Activated CD4-positive, alpha-beta T cell treated with anti-CD3 and anti-CD28 coated beads for 1 hour (primary cell): ENCODE data around the gene WDR37.

Source experiments
- DNase-seq: peaks from one replicate; pipeline ENCODE4 v3.0.0-alpha.2; 2020

The WDR37 gene

GRCh38 chr10:1130995-1131790 lies 75.0 kb downstream of the WDR37 start:
- no peak for DNase-seq

GRCh38 chr10:1132584-1132983 lies 76.4 kb downstream of the WDR37 start:
- DNase-seq, result no peak

GRCh38 chr10:1133495-1134045 lies 77.4 kb downstream of the WDR37 start:
- no peak for DNase-seq

GRCh38 chr10:1134156-1134555 lies 78.0 kb downstream of the WDR37 start:
- no peak for DNase-seq

GRCh38 chr10:1136268-1136667 lies 80.1 kb downstream of the WDR37 start:
- no peak for DNase-seq

GRCh38 chr10:1137499-1138163 lies 81.4 kb downstream of the WDR37 start:
- no peak for DNase-seq

GRCh38 chr10:1138529-1138928 lies 82.3 kb downstream of the WDR37 start:
- no peak for DNase-seq

GRCh38 chr10:1141261-1141660 lies 85.1 kb downstream of the WDR37 start:
- DNase-seq, result no peak

- DNase-seq, result no peak
Measured at GRCh38 chr10:1141701-1142100, 85.5 kb downstream of the WDR37 start.

GRCh38 chr10:1142596-1142995 lies 86.4 kb downstream of the WDR37 start:
- DNase-seq, result no peak

- DNase-seq, result no peak
Measured at GRCh38 chr10:1147810-1148209, 91.6 kb downstream of the WDR37 start.

- no peak for DNase-seq
Measured at GRCh38 chr10:1148855-1149605, 92.8 kb downstream of the WDR37 start.

- DNase-seq, result no peak
Measured at GRCh38 chr10:1149793-1150637, 93.8 kb downstream of the WDR37 start.

GRCh38 chr10:1150638-1150955 lies 94.4 kb downstream of the WDR37 start:
- no peak for DNase-seq

GRCh38 chr10:1151076-1152033 lies 95.2 kb downstream of the WDR37 start:
- no peak for DNase-seq

GRCh38 chr10:1152386-1153250 lies 96.4 kb downstream of the WDR37 start:
- no peak for DNase-seq

- DNase-seq, result no peak
Measured at GRCh38 chr10:1153251-1153763, 97.1 kb downstream of the WDR37 start.

GRCh38 chr10:1153805-1154351 lies 97.7 kb downstream of the WDR37 start:
- no peak for DNase-seq

- DNase-seq, result no peak
Measured at GRCh38 chr10:1154531-1155295, 98.5 kb downstream of the WDR37 start.
